Uterus (tissue), 2 donors: Measurements from ENCODE around the gene CCDC198.

Source experiments
- CTCF ChIP-seq, 4 experiments: fragments of 200-600 bp in 2 of 4; fragments of 450-650 bp in 2 of 4; sonication (generic) in 2 of 4; IDR thresholded peaks; one replicate each; pipeline ENCODE4 v1.5.1; 2016 to 2019; ENCODE audit warnings: antibody characterized with exemption in 4 of 4, mild to moderate bottlenecking in 2 of 4, moderate library complexity in 1 of 4
- POLR2A ChIP-seq, 2 donors: fragments of 450-650 bp; IDR thresholded peaks; one replicate each; pipeline ENCODE4 v1.6.1; 2016; ENCODE audit warnings: antibody characterized with exemption in 2 of 2, mild to moderate bottlenecking in 1 of 2, moderate library complexity in 1 of 2

- TF ChIP-seq CTCF (IDR thresholded peaks at IDR 0.05): no peak
- TF ChIP-seq POLR2A (IDR thresholded peaks at IDR 0.05): no peak
These were observed 5.9 kb downstream of the CCDC198 start for GRCh38 chr14:57487771-57488170.
